ENCODE data around the gene GLT1D1. TPM values are rescaled to one million over a fixed set of nuclear protein-coding genes. Genes with fewer than 3 reads are reported as not detected.
"Not testable (repeated sequence)": the region's sequence is repeated elsewhere in the genome, so short reads cannot be mapped to it uniquely, and the experiment has no call there.

Gene GLT1D1
- total RNA-seq, 4 donors from 2014 or later = 0.57 to 2.9 (median 1.4) TPM

DNA sequence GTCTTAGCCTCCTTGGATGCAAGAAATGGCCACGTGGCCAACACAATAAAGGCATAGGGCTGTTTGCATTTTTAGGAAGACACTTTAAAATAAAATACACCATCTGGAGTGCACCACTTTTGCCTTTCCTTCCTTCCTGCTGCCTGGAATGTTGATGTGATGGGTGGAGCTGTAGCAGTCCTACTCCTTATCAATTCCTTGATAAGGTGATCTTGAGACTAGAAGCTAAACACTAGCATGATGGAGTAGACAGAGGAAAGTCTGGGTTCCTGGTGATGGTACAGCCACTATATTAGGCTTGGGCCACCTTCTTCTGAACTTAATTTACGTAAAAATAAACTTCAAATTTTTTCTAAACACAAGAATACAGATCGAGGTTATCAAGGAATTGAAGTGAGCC is 2.9 kb upstream of the GLT1D1 start:
- Histone ChIP-seq H3K4me1 (peaks cover 9% of the 10 kb centered on the region), H3K36me3 (no peaks in the 10 kb centered on the region), H3K9me3 (no peaks in the 10 kb centered on the region), H3K27me3 (peaks cover 40% of the 10 kb centered on the region), H3K27ac (no peak overlapping the region), H3K4me3 (no peak overlapping the region)
- 79% methylated on average over 3 of the region's 3 CpGs for WGBS
- TF ChIP-seq POLR2AphosphoS5 (IDR thresholded peaks at IDR 0.05) (no peak), POLR2A (IDR thresholded peaks at IDR 0.05) (no peak), EP300 (IDR thresholded peaks at IDR 0.05) (no peak)
- TF ChIP-seq, protein P1, sequence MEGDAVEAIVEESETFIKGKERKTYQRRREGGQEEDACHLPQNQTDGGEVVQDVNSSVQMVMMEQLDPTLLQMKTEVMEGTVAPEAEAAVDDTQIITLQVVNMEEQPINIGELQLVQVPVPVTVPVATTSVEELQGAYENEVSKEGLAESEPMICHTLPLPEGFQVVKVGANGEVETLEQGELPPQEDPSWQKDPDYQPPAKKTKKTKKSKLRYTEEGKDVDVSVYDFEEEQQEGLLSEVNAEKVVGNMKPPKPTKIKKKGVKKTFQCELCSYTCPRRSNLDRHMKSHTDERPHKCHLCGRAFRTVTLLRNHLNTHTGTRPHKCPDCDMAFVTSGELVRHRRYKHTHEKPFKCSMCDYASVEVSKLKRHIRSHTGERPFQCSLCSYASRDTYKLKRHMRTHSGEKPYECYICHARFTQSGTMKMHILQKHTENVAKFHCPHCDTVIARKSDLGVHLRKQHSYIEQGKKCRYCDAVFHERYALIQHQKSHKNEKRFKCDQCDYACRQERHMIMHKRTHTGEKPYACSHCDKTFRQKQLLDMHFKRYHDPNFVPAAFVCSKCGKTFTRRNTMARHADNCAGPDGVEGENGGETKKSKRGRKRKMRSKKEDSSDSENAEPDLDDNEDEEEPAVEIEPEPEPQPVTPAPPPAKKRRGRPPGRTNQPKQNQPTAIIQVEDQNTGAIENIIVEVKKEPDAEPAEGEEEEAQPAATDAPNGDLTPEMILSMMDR (IDR thresholded peaks at IDR 0.05) = no peak
- DNase-seq (ENCODE audit: low spot score in 2 of 2) = no peak

- not testable (repeated sequence) for H3K36me3 ChIP-seq; H3K4me1 ChIP-seq; DNase-seq (ENCODE audit: low spot score in 2 of 2); H3K4me3 ChIP-seq; H3K9me3 ChIP-seq; H3K27ac ChIP-seq
- 88% methylated on average over 7 of the region's 7 CpGs for WGBS
- H3K27me3 ChIP-seq = peaks cover 40% of the 10 kb centered on the region
Measured at GRCh38 chr12:128851429-128851828, 1.8 kb upstream of the GLT1D1 start.

DNA sequence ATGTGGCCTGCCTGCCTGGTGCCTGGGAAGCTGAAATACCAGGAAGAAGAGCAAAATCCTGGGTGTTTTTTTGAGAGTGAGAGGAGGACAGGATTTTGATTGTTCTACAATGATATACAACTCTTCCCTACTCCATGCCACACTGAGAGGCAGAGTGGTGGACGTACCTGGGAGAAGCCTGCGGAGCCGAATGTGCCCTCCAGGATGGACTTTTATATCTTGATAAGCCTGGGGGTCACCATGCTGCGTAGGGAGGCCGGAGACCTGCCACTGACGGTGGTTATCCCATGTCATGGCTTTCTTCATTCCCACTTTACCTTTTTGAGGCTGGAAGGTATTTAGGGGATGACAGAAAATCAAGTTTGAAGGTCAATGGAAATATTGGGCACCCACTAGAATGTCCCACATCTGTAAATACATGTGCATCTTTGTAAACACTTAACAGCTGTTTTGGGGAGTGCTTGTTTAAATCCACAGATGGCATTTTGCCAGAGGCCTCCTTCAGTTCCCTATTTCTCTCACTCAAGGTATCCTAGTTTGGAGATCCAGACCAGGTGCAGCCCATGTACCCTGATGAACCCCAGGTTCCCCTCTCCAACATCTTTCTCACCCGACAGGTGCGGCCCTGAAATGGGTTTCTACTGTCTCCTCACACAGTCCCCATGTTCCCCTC is 1.1 kb upstream of the GLT1D1 start:
- Histone ChIP-seq H3K4me1 (peaks cover 9% of the 10 kb centered on the region), H3K27me3 (peaks cover 40% of the 10 kb centered on the region), H3K9me3 (no peaks in the 10 kb centered on the region), H3K27ac (no peak overlapping the region), H3K36me3 (no peaks in the 10 kb centered on the region), H3K4me3 (no peak overlapping the region)
- TF ChIP-seq POLR2AphosphoS5 (IDR thresholded peaks at IDR 0.05) = no peak
- TF ChIP-seq, protein P1 (IDR thresholded peaks at IDR 0.05) = no peak
- TF ChIP-seq EP300 (IDR thresholded peaks at IDR 0.05) = no peak
- TF ChIP-seq POLR2A (IDR thresholded peaks at IDR 0.05) = no peak
- no peak for DNase-seq (ENCODE audit: low spot score in 2 of 2)
- WGBS = 79% methylated on average over 8 of the region's 8 CpGs

DNA sequence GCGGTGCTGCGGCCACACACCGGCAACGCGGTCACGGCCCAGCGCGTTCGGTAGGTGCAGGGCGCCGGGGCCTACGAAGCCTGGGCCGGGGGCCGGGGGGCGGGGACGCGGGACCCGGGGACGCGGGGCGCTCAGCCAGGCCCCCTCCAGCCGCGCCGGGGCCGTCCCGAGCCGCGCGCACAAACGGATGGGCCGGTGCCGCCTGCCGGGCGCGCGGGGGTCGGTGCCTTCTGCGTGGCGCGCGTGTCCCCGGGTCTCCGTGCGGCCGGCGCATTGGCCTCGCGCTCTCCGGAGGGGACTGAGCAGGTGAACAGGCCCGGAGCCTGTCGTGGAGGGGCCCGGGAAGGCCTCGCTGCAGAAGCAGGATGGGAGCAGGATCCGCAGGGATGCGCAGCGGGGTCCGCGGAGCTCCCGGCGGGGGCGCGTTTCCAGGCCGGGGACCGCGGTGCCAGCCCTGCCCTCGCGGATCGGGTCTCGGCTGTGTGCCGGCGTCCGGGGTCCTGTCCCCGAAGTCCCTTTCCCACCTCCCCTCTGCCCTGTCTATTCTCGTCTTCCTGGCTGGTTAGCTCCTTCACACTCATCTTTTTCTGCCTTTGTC is 421 bp downstream of the GLT1D1 start:
- H3K27ac ChIP-seq = no peak overlapping the region
- peaks cover 40% of the 10 kb centered on the region for H3K27me3 ChIP-seq
- H3K9me3 ChIP-seq = no peaks in the 10 kb centered on the region
- TF ChIP-seq POLR2AphosphoS5 (IDR thresholded peaks at IDR 0.05) (no peak), EP300 (IDR thresholded peaks at IDR 0.05) (no peak), POLR2A (IDR thresholded peaks at IDR 0.05) (no peak)
- TF ChIP-seq, protein P1 (IDR thresholded peaks at IDR 0.05) = no peak
- peaks cover 9% of the 10 kb centered on the region for H3K4me1 ChIP-seq
- H3K4me3 ChIP-seq = peak overlapping the region; percentile 43
- DNase-seq (ENCODE audit: low spot score in 2 of 2) = no peak
- under 1% methylated on average over 21 of the region's 74 CpGs for WGBS
- no peaks in the 10 kb centered on the region for H3K36me3 ChIP-seq

DNA sequence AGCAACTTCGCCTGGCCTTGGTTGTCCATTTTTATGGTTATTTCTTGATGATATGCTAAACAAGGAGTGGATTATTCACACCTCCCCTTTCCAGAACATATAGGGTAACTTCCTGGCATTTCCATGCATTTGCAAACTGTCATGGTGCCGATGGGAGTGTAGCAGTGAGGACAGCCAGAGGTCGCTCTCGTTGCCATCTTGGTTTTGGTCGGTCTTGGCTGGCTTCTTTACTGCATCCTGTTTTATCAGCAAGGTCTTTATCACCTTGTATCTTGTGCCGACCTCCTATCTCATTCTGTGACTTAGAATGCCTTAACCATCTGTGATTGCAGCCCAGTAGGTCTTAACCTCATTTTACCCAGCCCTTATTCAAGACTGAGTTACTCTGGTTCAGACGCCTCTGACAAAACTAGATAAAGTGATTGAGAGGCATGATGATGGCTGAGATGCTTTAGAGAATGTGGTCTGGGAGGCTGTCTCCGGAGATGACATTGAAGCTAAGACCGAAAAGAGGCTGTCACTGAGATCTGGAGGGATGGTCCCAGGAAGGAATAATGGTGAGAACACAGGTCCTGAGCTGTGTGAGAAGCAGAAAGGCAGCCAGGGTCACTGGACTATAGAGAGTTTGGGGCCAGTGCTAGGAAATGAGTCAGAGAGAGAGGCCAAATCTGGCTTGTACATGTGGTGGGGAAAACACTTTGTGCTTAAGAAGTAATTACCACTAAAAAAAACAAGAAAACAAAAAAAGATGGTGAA is 2.9 kb downstream of the GLT1D1 start:
- Histone ChIP-seq H3K27me3 (peaks cover 40% of the 10 kb centered on the region), H3K36me3 (no peaks in the 10 kb centered on the region), H3K4me1 (peaks cover 9% of the 10 kb centered on the region), H3K27ac (no peak overlapping the region), H3K4me3 (no peak overlapping the region), H3K9me3 (no peaks in the 10 kb centered on the region)
- peak in 1 of 2 donors; percentile 23 for DNase-seq (ENCODE audit: low spot score in 2 of 2)
- WGBS = 92% methylated on average over 9 of the region's 9 CpGs
- TF ChIP-seq POLR2A (IDR thresholded peaks at IDR 0.05) = no peak
- no peak for TF ChIP-seq EP300 (IDR thresholded peaks at IDR 0.05)
- TF ChIP-seq, protein P1 (IDR thresholded peaks at IDR 0.05) = no peak
- TF ChIP-seq POLR2AphosphoS5 (IDR thresholded peaks at IDR 0.05) = no peak
